Adrenal gland (tissue), 12 donors: ENCODE data around the gene ACAA2. TPM values are rescaled to one million over a fixed set of nuclear protein-coding genes. Genes with fewer than 3 reads are reported as not detected.

Experiments
- DNase-seq, 7 donors: peaks; one replicate each; pipeline ENCODE4 v3.0.0-alpha.2; 2019 to 2020
- H3K27ac ChIP-seq, 5 donors: fragments of 200-600 bp; sonication (generic) in 4 of 5; 1 replicate in 3 of 5; 2 replicates in 2 of 5; pipeline versions ENCODE4 v1.5.1 to v1.8.0; 2016 to 2020; ENCODE audit warnings: mild to moderate bottlenecking in 1 of 5
- H3K27me3 ChIP-seq: fragments of 200-600 bp; 2 replicates; pipeline ENCODE4 v1.8.0; 2021
- H3K36me3 ChIP-seq, 2 donors: fragments of 200-600 bp; replicated peaks in 1 of 2; 1 replicate in 1 of 2; 2 replicates in 1 of 2; pipeline versions ENCODE4 v1.5.1 to v1.8.0; 2018 to 2022
- H3K4me1 ChIP-seq, 2 donors: fragments of 200-600 bp; replicated peaks in 1 of 2; 1 replicate in 1 of 2; 2 replicates in 1 of 2; pipeline versions ENCODE4 v1.5.1 to v1.8.0; 2018 to 2021
- H3K4me3 ChIP-seq, 4 donors: fragments of 200-600 bp; sonication (generic) in 3 of 4; one replicate each; pipeline ENCODE4 v1.5.1; 2016 to 2018
- H3K9me3 ChIP-seq, 3 donors: fragments of 200-600 bp; sonication (generic) in 1 of 3; replicated peaks in 1 of 3; 1 replicate in 2 of 3; 2 replicates in 1 of 3; pipeline versions ENCODE4 v1.5.1 to v1.8.0; 2016 to 2021
- POLR2A ChIP-seq, 2 donors: fragments of 450-650 bp; IDR thresholded peaks; one replicate each; pipeline ENCODE4 v1.6.1; 2017; ENCODE audit warnings: antibody characterized with exemption in 2 of 2, mild to moderate bottlenecking in 2 of 2, moderate library complexity in 1 of 2
- WGBS, 4 donors: extraction: QIAGEN DNeasy Blood & Tissue Kit in 2 of 4; methylation state at CpG; one replicate each; pipeline versions ENCODE4 v1.1.5 to v1.1.7; 2013 to 2017; 5-methylcytosine and 5-hydroxymethylcytosine counted together
- intact Hi-C, 2 donors: fragments of 100-400 bp; cut with DNase I; formaldehyde crosslinking; loops; one replicate each; pipeline versions ENCODE4 v1.14.1 to v1.15.0; 2022 to 2023
- polyA plus RNA-seq, 3 donors: library from polyadenylated mRNA; stranded (reverse); fragments of 200-250 nt in 2 of 3; fragments of 350-450 nt in 1 of 3; fragmentation: Illumina TruSeq in 1 of 3; extraction: RNeasy Lipid Tissue Mini Kit (QIAGEN cat#74804) in 1 of 3; gene quantifications; one replicate each; pipeline ENCODE4 v1.2.3, GENCODE V29; 2013 to 2014
- total RNA-seq, 9 donors: library from RNA; depleted of rRNA in 4 of 9; stranded (reverse); fragments of >200 nt in 4 of 9; fragments of 120-200 nt in 1 of 9; fragmentation: NEBNext Ultra II Directional in 1 of 9; extraction: Animal tissue kit (Norgen Biotek cat#: 25700) in 1 of 9; gene quantifications; one replicate each; pipeline versions ENCODE4 v1.1.0 to v1.2.4, GENCODE V29; 2013 to 2023
- TF ChIP-seq, protein P1 (sequence below), 6 experiments: fragments of 450-650 bp in 4 of 6; fragments of 200-600 bp in 2 of 6; sonication (generic) in 1 of 6; IDR thresholded peaks; 1 replicate in 5 of 6; 2 replicates in 1 of 6; pipeline versions ENCODE4 v1.5.1 to v1.8.0; 2016 to 2021; ENCODE audit warnings: antibody characterized with exemption in 6 of 6, mild to moderate bottlenecking in 2 of 6, moderate library complexity in 1 of 6
- donor health status: healthy with polysubstance abuse.
- donor health status: Bipolar disorder and iron deficiency.
- donor health status: DM: yes; HTN: yes; CAD: no.
- donor health status: DM: no; HTN: no; CAD: no.
- donor health status: DM: no; HTN: no; CAD: no.
- donor health status: DM: yes; HTN: yes; CAD: no.

The ACAA2 gene
- total and polyA plus RNA-seq, 12 donors = 21.4 to 197 (median 105) TPM

DNA sequence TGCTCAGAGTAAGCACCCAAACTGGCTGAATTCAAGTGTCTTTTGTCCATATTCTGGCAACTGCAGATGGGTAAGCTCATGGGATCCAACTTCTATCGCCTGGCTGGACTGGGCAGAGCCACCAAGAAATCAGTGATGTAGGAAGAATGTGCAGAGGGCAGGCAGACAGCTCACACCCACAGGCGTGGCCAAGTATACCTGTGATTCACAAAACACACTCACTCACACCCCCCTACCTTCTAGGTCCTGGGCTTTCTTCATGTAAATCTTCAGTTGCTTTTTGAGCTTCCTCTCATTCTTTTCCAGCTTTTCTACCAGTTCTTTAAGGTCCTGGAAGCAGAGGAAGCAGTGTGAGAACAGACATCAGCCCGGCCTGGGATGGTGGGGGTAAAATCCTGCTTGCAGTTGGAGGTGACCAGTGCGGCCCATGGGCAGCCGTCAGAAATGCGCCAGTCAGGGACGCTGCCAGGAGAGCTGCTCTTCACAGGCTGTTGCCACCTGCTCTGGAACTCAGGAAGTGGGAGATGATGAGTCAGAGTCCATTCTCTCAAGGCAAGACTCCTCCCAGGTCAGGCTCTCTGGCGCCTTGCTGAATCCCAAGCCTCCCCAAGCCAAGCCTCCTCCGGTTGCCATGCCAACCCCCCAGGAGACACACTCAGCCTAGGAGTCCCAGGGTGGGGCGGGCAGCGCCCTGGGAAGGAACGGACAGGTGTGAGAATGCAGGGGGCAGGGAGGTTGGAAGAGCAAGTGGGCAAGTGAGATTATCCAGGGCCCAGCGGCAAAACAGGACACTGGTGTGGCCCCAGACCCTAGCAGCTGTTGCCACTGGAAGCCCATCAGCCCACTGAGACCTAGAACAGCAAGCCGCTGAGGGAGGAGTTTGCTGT lies 36.2 kb upstream of the ACAA2 start:
- intact Hi-C loops = loop anchor here in 1 of 2 donors (10.0 kb wide), 1 partner anchor 335 kb away; no protein-coding TSS in a partner anchor
- 50 to 70% (median 56%) methylated on average over 5 to 14 of the region's 14 CpGs for WGBS, 4 donors
- no peak for TF ChIP-seq POLR2A (IDR thresholded peaks at IDR 0.05)
- TF ChIP-seq, protein P1, sequence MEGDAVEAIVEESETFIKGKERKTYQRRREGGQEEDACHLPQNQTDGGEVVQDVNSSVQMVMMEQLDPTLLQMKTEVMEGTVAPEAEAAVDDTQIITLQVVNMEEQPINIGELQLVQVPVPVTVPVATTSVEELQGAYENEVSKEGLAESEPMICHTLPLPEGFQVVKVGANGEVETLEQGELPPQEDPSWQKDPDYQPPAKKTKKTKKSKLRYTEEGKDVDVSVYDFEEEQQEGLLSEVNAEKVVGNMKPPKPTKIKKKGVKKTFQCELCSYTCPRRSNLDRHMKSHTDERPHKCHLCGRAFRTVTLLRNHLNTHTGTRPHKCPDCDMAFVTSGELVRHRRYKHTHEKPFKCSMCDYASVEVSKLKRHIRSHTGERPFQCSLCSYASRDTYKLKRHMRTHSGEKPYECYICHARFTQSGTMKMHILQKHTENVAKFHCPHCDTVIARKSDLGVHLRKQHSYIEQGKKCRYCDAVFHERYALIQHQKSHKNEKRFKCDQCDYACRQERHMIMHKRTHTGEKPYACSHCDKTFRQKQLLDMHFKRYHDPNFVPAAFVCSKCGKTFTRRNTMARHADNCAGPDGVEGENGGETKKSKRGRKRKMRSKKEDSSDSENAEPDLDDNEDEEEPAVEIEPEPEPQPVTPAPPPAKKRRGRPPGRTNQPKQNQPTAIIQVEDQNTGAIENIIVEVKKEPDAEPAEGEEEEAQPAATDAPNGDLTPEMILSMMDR (IDR thresholded peaks at IDR 0.05) = no peak
- peak in 4 of 7 donors; percentile 21 to 34 (median 30) for DNase-seq
- H3K4me3 ChIP-seq = no peak overlapping the region
- no peaks in the 10 kb centered on the region for H3K9me3 ChIP-seq
- H3K27ac ChIP-seq = no peak overlapping the region
- no peaks in the 10 kb centered on the region for H3K36me3 ChIP-seq
- no peaks in the 10 kb centered on the region for H3K27me3 ChIP-seq
- no peaks in the 10 kb centered on the region for H3K4me1 ChIP-seq

DNA sequence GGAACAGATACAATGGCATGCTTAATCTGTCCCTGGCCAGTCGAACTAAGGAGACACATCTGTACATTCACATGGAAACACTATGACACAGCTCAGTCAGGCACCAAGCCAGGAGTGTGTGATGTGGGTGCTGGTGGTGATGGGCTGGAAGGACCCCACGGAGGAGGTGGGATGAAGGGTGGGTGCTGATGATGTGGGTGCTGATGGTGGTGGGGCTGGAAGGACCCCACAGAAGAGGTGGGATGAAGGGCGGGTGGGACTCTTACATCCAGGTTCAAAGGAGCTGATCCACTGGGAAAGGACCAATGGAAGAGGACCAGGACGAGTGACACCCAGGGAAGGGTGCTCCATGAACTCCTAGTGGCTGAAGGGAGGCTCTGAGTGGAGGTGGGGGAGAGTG lies 34.8 kb upstream of the ACAA2 start:
- intact Hi-C loops = no loop called here
- no peak overlapping the region for H3K27ac ChIP-seq
- WGBS, 4 donors = 71 to 90% (median 74%) methylated on average over 4 of the region's 4 CpGs
- TF ChIP-seq POLR2A (IDR thresholded peaks at IDR 0.05) = no peak
- TF ChIP-seq, protein P1 (IDR thresholded peaks at IDR 0.05) = no peak
- no peaks in the 10 kb centered on the region for H3K4me1 ChIP-seq
- no peaks in the 10 kb centered on the region for H3K27me3 ChIP-seq
- no peaks in the 10 kb centered on the region for H3K36me3 ChIP-seq
- no peaks in the 10 kb centered on the region for H3K9me3 ChIP-seq
- H3K4me3 ChIP-seq = no peak overlapping the region
- DNase-seq = no peak

DNA sequence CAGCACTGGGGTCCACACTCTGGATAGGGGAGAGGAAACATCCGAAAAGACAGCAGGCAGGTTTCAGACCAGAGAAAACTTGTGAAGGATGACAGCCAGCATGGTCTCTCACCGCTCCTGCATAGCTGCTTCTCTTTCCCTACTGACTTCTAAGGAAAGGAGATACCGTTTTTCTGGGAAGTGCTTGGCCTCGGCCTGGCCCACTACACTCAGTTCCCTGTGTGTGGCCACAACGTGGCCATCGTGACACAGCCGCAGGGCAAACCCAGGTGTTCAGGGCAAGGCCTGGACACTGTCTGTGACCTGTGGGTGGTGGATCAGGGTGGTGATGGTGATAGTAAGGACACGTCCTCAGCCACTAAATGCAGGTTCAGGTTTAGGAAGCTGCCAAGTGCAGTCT lies 34.2 kb upstream of the ACAA2 start:
- Histone ChIP-seq H3K36me3 (no peaks in the 10 kb centered on the region), H3K4me1 (no peaks in the 10 kb centered on the region), H3K4me3 (no peak overlapping the region), H3K27ac (no peak overlapping the region), H3K9me3 (no peaks in the 10 kb centered on the region), H3K27me3 (no peaks in the 10 kb centered on the region)
- TF ChIP-seq POLR2A (IDR thresholded peaks at IDR 0.05) = no peak
- TF ChIP-seq, protein P1 (IDR thresholded peaks at IDR 0.05) = no peak
- no peak for DNase-seq
- intact Hi-C loops = no loop called here
- 85 to 91% (median 89%) methylated on average over 6 to 8 of the region's 8 CpGs for WGBS, 4 donors

DNA sequence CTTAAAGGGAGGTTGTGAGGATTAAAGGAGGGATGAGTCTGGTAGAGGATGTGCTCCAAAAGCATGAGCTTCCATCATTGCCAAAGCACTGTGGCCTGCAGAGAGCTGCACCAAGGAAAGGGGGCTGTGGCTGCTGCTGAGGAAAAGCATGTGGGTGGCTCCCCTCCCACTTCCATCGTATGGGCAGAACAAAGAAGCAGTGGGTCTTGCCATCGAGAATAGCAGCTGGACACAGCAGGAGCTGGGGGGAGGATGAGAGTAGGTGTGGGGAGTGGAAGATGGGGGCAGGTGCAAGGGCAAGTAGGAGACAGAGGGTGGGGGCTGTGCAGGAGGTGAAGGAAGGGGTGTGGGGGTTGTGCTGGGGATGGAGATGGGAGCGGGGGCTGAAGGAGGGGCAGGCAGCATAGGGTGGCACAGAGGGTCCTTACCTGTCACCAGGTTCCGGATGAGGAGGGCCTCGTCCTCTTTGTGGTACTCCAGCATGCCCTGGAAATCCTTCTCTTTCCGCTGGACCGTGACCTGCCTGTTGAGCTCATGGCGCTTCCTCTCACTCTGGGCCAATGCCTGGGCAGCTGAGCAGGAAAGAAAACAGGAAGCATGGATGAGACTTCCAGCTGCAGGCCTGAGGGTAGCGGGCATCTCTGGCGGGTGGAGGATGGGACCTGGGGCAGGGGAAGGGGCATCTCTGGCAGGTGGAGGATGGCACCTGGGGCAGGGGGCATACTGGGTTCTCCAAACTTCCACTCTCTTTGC lies 33.6 kb upstream of the ACAA2 start:
- no peaks in the 10 kb centered on the region for H3K27me3 ChIP-seq
- 68 to 87% (median 69%) methylated on average over 8 to 10 of the region's 10 CpGs for WGBS, 4 donors
- intact Hi-C loops = no loop called here
- no peaks in the 10 kb centered on the region for H3K9me3 ChIP-seq
- H3K4me3 ChIP-seq = no peak overlapping the region
- H3K27ac ChIP-seq = no peak overlapping the region
- no peaks in the 10 kb centered on the region for H3K4me1 ChIP-seq
- no peaks in the 10 kb centered on the region for H3K36me3 ChIP-seq
- TF ChIP-seq, protein P1 (IDR thresholded peaks at IDR 0.05) = no peak
- no peak for TF ChIP-seq POLR2A (IDR thresholded peaks at IDR 0.05)
- no peak for DNase-seq
